ENCODE measurements around the gene TBC1D19. TPM values are rescaled to one million over a fixed set of nuclear protein-coding genes. Genes with fewer than 3 reads are reported as not detected.

TBC1D19 gene
- total and polyA plus RNA-seq, 2 of the 4 experiments (the other 2 are of a cell fraction), result 9.9 to 17.6 TPM

- Histone ChIP-seq H3K27me3 (ENCODE audit: control insufficient read depth, insufficient read depth, low read length) (no peaks in the 10 kb centered on the region), H3K23ac (ENCODE audit: low read depth, low read length) (no peak overlapping the region), H3K14ac (replicated peaks; ENCODE audit: low read depth, low read length) (no peak overlapping the region), H3K9me3 (ENCODE audit: control insufficient read depth, insufficient read depth, low read length) (no peaks in the 10 kb centered on the region), H3K4me2 (ENCODE audit: low read depth, low read length) (no peak overlapping the region), H2AK5ac (ENCODE audit: low read depth, low read length) (peak overlapping the region; percentile 98), H3K79me1 (ENCODE audit: low read depth in 1 of 2, low read length in 2 of 2) (peaks cover 6 to 7% of the 10 kb centered on the region in 2 experiments; a peak in 3 of 4 replicates), H3K4ac (ENCODE audit: low read depth, low read length) (peak overlapping the region; percentile 78), H2AK9ac (replicated peaks; ENCODE audit: low read depth, low read length, poor library complexity) (peak overlapping the region; percentile 89), H3K4me3 (ENCODE audit: insufficient read depth, low read depth, low read length) (no peak overlapping the region), H3K56ac (ENCODE audit: extremely low read depth, insufficient read depth, low read length) (no peak overlapping the region), H2AFZ (replicated peaks; ENCODE audit: low read length, poor library complexity) (no peak overlapping the region), H4K91ac (ENCODE audit: insufficient read depth, low read depth, low read length) (peak overlapping the region; percentile 63; the same call in 1 of the 2 replicates), H3K36me3 (ENCODE audit: control insufficient read depth, insufficient read depth, low read length) (no peaks in the 10 kb centered on the region; the same call in 1 of the 2 replicates), H2BK15ac (ENCODE audit: low read depth, low read length) (peak overlapping the region; percentile 69; the same call in 2 of the 3 replicates), H3K18ac (ENCODE audit: low read depth, low read length) (no peak overlapping the region; the same call in 1 of the 2 replicates), H3K27ac (ENCODE audit: insufficient read depth, low read length) (no peak overlapping the region), H2BK120ac (ENCODE audit: low read depth, low read length) (no peak overlapping the region; the same call in 1 of the 2 replicates), H2BK20ac (ENCODE audit: low read depth, low read length) (peak overlapping the region; percentile 80; the same call in 1 of the 2 replicates), H2BK5ac (ENCODE audit: low read depth, low read length, poor library complexity, severe bottlenecking) (peak overlapping the region; percentile 76), H4K5ac (ENCODE audit: low read depth, low read length) (no peak overlapping the region), H4K8ac (ENCODE audit: low read depth in 2 of 2, low read length in 2 of 2) (no peak overlapping the region), H3K9ac (ENCODE audit: low read depth, low read length) (no peak overlapping the region), H4K20me1 (ENCODE audit: insufficient read depth, low read length) (no peaks in the 10 kb centered on the region), H3K4me1 (ENCODE audit: control insufficient read depth, insufficient read depth, low read length) (peaks cover 3% of the 10 kb centered on the region; the same call in 1 of the 2 replicates), H3K9me1 (ENCODE audit: insufficient read depth, low read length) (peaks cover 2% of the 10 kb centered on the region)
- CTCF ChIA-PET, result no interaction called here
- intact Hi-C loops (cut with micrococcal nuclease) (no loop called here), dilution Hi-C loops (cut with HindIII; ENCODE audit: low sequenced_read_pairs, unreplicated experiment) (no loop called here), in situ Hi-C loops (cut with MboI; ENCODE audit: low sequenced_read_pairs) (no loop called here)
- no CpG with 5 or more reads among the region's 3 CpGs for WGBS, 2 experiments (ENCODE audit: extremely low coverage in 2 of 2, insufficient read length in 1 of 2)
- no peak for DNase-seq
- ATAC-seq (ENCODE audit: low read depth), result no peak
- BruUV-seq (replicated peaks), result no TSS peak
- POLR2A ChIA-PET (ENCODE audit: unreplicated experiment), result no interaction called here
- TF ChIP-seq RCOR1 (IDR thresholded peaks at IDR 0.05; ENCODE audit: insufficient replicate concordance, low read length) (no peak), FOS (IDR thresholded peaks at IDR 0.05; ENCODE audit: low read depth, low read length) (no peak), MAFK (IDR thresholded peaks at IDR 0.05; ENCODE audit: low read depth, low read length) (peak; percentile 96)
These were observed 37.5 kb downstream of the TBC1D19 start for GRCh38 chr4:26621366-26621765.

Data from IMR-90 (cell line).